Stimulated activated CD4-positive, alpha-beta T cell treated with anti-CD3 and anti-CD28 coated beads, Interleukin-2, amount 100 ng/mL, for 4 hours (primary cell): ENCODE data around the gene ITFG1.
"Not testable (repeated sequence)": the region's sequence is repeated elsewhere in the genome, so short reads cannot be mapped to it uniquely, and the experiment has no call there.

Experiments
- DNase-seq: peaks from one replicate; pipeline ENCODE4 v3.0.0-alpha.2; 2020; ENCODE audit warnings: low read depth

Gene ITFG1

DNA sequence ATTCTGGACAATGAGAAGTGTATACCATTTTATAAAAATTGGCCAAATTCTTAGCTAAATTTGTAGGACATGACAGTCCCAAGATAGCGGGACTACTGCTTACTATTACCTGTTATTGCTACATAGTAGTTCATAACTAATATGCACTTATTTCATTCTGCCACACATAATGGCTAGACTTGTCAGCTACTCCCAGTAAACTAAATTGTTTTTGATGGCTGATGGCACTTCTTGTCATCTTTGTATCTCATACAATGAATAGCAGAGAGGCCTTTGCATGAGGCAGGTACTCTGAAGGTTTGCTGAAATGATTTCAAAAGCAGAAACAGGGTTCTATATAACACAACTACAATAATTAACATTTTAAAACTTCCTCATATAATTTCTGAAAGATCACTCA lies 44.0 kb downstream of the ITFG1 start:
- no peak for DNase-seq

DNA sequence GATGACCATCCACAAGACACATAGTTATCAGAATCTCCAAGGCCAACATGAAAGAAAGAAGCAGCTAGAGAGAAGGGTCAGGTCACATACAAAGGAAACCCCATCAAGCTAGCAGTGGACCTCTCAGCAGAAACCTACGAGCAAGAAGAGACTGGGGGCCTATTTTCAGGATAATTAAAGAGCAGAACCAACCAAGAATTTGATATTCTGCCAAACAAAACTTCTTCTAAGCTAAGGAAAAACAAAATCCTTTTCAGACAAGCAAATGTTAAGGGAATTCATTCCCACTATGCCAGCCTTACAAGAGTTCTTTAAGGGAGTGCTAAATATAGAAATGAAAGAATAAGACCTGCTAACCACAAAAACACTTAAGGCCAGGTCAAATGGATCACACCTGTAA lies 47.8 kb downstream of the ITFG1 start:
- DNase-seq, result no peak

DNA sequence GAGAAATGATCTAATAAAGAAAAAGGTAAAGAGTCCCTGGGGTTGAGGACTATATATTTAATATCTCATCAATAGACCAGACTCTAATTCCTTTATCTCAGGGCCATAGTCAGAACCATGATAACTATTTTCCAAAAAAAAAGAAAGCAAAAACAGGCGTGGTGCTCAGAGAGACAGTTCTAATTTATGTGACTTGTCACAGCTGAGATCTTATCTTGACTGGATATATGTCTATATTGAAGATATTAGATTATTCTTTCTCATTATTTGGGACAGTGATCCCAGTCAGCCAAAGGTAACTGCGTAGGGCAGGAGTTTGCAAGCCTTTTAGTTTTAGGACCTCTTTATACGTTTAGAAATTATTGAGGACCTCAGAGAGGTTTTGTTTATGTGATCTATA lies 52.4 kb downstream of the ITFG1 start:
- DNase-seq, result no peak

DNA sequence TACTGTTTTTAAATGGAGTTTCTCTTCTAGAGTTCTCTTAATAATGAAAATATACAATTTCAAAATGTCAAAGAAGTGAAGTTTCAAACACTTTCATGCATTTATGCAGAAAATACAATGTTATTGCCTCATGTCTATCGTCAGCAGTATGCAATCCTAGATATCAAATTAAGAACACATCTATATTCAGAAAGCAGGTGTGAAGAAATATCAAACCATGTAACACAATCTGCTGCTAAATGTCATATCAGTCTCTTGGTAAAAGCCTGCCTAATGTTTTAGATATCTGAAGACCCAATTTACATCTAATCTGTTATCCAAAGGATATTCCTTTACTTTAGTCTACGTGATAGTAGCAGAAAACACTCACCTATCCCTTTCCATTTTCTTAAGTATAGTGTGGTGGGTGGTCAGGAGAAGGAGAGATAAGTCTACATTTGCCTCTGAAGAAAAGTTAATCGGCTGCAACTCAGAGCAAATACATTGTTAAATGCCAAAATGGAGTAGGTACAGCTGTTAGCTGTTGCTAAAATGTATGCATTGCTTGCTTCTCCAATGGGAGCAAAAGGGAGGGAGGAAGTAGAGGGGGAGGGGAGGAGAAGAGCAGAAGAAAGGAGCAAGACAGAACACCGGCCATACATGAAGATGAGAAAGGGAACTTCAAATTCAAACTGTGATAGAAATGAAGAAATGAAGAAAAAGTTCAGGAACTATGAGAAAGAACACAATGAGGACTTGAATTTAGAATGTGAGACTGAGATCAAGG lies 64.9 kb downstream of the ITFG1 start:
- no peak for DNase-seq

DNA sequence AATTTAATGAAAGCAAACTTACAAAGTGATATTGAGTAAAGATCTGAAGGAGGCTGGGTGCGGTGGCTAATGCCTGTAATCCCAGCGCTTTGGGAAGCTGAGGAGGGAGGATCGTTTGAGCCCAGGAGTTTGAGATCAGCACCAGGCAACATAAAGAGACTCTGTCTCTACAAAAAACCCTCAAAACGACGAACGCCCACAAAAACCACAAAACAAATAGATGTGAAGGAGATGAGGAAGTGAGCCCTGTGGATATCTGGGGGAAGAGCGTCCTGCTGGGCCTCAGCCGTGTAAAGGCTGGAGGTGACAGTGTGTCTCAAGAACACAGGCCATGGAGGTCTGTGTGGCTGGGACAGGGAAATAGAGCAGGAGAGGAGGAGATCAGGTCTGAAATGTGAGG lies 68.8 kb downstream of the ITFG1 start:
- DNase-seq, result no peak

DNA sequence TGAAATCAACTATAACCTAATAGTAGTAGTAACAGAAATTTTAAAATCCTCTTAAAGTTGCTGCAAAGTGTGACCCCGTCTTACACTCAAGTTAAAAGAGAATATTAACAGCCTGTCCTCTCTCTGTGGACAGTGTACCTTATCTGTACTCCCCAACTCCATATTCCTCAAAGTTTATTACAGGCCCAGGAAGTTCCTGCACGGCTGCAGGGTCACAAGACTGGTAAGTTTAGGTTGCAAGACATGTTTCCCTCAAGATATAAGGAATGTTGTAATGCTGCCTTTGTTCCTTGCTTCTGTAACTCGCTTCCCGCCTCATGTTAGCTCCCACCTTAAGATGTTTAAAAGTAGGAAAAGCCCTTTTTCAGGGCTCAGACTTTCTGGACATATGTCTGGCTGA lies 72.2 kb downstream of the ITFG1 start:
- DNase-seq, result no peak

DNA sequence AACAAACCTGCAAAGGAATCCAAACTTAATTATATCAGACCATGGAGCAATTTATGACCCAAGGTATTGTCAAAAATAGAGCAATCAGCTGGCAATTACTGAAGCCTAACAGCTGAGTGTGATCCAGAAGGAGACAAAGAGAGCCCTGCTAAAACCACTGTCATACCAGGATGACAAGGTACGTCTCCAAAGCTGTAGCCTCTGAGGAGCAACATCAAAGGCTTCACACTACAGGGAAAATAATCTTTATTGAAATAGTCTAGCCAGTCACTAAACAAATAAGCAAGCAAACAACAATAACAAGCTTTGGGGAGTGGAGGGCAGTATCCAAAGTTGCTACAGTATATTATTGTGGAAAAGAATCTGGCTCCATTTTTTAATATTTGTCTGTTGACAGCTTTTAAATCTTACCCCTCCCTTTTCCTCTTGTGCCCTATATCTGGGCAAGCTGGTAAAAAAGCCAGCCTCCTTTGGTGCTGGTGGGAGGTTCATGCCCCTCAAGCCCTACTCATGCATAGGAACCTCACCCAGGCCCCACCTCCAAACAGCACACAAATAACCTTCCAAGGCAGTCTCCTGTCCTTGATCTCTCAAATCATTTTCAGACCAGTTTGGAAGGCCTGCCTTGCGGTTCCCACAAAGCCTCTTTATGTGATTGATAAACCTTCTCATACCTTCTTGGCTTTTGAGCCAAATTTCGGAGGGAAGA lies 73.7 kb downstream of the ITFG1 start:
- DNase-seq, result no peak

DNA sequence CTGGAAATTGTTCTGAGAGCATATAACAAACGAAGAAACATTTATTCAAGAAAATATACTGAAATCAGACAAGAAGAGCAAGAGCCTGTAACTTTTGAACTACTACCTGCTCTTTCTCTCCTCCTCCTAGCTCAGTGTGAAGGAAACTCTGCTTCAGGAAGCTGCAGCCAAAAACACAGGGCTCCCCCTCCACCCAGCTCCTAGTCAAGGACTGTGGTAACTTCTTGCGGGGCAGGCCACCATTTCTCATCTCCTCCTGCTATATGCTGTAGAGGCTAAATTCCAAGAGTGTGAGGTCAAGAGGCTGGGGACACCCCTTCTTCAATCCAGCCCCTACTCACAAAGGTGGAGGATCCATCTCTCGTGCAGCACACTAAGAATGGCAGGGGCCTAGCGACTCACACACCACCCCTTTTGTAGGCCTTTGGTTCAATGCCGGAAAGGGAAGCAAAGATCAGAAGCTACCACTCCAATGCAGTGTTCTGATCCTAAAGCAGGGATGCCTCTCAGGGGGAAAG lies 74.6 kb downstream of the ITFG1 start:
- DNase-seq, result no peak

DNA sequence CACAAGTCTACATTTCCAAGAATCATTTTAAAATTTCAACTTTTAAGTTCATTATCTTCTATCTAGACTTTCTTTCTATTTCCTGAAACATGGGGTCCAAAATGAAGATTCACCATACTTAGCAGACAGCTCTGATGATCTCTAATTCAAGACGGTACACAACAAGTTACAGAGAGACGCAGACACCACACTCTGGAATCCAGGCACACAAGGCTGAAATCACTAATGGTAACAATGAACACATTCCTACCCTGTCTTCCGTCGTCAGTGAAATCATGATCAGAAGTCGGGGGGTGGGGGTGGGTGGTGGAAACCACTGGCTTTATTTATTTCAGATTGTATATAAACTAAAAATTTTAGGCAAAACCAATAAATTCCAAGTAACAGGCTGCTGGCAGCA lies 78.5 kb downstream of the ITFG1 start:
- no peak for DNase-seq

DNA sequence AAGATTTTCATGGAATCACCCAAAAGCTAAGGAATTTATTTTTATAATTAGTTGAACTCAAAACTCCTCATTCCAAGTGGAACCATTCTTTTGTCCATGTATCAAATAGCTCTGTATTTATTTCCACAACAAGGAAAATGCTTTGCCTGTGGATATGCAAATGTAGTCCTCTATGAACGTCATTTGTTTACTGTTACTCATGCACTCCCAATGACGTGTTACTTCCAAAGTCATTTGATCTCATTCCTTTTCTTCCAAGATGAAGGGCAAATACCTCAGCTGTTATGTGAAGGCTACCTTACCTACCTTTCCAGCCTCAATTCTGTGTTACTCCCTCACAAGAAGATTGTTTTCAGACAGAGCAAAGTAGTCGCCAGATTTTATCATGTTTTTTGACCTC lies 83.7 kb downstream of the ITFG1 start:
- no peak for DNase-seq

DNA sequence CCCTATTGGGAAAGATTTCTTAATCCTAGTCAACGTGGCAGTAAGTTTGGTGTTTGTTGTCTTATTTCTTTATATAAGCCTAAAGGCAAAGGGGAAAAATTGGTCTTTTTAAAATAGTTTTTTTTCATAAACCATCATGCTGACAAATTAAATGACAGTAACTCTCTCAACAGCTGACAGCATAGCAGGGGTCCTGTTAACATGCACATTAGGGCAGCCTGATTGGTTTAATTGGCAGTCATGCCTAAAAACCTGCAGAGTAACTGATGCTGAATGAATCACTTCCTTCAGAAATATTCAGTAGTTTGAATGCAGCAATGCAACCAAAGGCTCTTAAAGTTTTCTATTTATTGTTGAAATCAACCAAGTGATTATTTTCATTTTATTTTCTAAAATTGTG lies 85.4 kb downstream of the ITFG1 start:
- DNase-seq, result no peak

DNA sequence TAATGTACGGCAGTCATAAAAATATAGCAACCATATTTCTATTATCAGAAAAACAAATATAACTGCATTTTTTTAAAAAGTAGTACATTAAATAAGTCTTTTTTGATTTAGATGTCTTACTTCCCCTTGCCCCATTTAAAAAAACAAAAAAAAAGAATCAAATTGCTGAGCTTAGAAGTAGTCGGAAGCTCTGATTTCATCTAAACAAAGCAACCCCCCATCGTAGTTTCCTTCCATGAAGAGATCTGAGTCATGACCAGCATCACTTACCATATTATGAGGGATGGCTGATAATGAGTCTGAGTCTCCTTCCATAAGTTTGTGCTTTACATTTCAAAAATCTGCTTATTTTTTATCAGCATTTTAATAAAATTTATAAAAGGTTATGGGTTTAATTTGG lies 86.2 kb downstream of the ITFG1 start:
- no peak for DNase-seq

DNA sequence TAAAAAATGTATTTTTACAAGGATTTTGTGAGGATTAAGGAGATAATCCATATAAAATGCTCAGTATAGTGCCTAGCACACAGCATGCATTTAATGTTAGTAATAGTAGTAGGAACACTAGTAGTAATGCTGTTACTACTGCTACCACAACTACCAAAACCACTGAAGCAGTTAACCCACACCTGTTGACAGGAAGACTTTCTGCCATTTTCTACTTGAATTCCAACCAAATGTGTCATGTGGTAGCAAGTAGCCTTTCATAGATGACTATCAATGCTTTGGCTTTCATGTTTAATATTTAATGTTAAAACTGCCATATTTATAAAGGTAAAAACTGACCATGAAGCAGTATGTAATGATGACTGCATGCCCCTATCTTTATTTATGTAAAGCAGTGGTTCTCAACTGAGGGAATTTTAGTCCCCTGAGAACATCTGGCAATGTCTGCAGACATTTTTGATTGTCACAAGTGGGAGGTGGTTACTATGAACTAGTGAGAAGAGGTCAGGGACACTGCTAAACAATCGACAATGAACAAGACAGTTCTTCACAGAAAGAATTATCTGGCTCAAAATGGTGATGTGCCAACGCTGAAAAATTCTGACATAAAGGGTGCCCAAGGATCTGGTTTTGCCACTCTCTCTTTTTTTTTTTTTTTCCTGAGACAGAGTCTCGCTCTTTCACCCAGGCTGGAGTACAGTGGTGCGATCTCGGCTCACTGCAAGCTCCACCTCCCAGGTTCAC lies 89.4 kb downstream of the ITFG1 start:
- DNase-seq, result no peak

DNA sequence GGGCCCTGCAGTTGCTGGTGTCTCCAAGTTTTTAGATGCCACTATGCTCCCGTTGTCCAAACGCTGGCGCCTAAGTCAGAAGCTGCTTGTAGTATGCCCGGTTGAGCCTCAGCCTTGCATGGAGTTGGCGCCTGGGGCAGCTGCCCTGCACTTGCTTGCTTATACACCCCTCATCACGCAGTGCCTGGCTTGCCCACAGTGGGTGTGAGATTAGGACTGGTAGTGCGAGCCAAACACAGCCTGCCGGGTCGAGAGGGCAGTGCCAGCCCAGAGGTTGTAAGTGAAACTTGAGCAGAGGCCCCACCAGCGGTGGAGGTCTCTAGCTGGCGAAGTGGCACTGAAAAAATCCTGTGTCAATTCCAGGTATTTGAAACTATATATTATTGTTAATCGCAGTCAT lies 90.3 kb downstream of the ITFG1 start:
- DNase-seq, result no peak

DNA sequence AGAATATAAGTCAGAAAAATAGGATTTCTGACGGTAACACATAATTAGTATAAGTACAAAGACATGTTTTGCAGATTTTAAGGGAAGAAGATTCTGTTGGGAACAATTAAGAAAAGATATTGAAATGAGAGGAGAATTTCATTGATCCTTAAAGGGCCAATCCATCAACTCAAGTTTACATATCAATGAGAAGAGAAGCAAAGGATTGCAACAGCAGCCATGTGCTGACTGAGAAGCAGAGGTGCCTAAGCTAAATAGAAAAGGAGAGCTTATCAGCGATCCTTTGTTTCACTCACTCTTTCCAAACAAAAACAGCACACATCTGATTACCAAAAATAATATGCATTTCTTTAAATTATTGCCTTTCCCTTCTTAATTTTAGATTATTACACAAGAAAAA lies 94.6 kb downstream of the ITFG1 start:
- no peak for DNase-seq

DNA sequence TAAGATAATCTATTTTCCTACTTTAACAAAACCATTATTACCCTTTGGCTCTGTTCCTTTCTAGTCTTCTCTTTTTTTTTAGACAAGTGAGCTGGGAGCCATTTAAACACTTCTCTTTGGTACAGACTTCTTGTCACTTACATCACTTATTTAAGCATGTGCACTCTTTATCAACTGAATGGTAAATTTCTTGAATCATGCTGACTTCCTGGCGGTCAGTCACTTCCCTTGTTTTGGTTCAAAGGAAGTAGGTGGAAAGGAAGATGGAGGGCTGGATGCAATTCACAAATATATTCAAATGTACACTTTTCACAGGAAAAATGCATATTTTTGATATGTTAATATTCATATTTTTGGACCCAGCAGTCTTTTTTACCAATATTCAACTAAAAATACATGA lies 97.1 kb downstream of the ITFG1 start:
- DNase-seq, result no peak

DNA sequence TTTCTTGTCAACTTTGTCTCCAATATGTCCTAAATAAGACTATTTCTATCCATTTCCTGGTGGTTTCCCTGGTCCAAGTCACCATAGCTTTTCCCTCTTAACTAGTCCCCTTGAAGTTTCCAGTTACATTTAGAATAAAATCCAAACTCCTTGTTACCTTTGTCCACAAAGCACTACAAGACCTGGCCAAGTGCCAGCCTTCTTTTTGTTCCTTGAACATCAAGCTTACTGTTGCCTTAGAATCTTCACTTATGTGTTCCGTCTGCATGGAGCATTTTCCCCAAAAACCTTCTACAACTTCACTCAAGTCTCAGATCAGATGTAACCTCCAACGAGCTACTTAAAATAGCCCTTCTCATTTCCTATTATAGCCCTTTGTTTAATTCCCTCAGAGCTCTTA lies 101.4 kb downstream of the ITFG1 start:
- no peak for DNase-seq

DNA sequence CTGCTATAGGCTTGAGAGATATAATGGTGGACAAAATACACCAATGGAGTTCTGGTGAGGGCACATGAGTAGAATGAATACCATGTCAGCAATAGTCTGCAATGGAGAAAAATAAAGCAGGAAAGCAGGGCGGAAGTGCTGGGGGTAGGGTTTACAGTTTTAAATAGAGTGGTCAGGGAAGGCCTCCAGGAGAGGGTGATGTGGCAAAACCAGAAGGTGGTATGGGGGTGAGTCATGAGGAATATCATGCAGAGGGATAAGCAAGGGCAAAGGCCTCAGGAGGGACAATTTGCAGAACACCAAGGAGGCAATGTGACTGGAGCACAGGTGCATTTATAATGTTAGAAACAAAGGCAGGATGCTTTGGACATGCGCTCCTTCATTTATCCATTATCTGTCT lies 102.0 kb downstream of the ITFG1 start:
- no peak for DNase-seq

DNA sequence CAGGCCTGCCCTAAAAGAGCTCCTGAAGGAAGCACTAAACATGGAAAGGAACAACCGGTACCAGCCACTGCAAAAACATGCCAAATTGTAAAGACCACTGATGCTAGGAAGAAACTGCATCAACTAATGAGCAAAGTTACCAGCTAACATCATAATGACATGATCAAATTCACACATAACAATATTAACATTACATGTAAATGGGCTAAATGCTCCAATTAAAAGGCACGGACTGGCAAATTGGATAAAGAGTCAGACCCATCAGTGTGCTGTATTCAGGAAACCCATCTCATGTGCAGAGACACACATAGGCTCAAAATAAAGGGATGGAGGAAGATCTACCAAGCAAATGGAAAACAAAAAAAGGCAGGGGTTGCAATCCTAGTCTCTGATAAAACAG lies 111.8 kb downstream of the ITFG1 start:
- DNase-seq, result not testable (repeated sequence)

DNA sequence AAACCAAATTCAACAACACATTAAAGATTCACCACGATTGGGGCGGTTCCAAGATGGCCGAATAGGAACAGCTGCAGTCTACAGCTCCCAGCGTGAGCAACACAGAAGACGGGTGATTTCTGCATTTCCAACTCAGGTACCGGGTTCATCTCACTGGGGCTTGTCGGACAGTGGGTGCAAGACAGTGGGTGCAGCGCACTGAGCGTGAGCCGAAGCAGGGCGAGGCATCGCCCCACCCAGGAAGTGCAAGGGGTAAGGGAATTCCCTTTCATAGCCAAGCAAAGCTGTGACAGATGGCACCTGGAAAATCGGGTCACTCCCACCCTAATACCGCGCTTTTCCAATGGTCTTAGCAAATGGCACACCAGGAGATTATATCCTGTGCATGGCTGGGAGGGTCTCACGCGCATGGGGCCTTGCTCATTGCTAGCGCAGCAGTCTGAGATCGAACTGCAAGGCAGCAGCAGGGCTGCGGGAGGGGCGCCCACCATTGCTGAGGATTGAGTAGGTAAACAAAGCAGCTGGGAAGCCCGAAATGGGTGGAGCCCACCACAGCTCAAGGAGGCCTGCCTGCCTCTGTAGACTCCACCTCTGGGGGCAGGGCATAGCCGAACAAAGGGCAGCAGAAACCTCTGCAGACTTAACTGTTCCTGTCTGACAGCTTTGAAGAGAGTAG lies 113.7 kb downstream of the ITFG1 start:
- not testable (repeated sequence) for DNase-seq

DNA sequence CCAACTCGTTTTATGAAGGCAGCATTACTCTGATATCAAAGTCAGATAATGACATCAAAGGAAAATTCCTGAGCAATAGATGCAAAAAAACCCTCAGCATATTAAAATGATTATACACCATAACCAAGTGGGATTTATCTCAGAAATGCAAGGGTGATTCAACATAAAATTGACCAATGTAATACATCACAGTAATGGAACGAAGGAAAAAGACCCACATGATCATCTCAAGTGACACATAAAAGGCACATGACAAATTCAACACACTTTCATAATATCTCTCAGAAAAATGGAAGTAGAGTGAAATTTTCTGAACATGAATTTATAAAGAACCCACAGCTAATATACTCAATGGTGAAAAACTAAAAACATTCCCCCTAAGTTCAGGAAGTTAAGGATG lies 118.8 kb downstream of the ITFG1 start:
- DNase-seq, result no peak

DNA sequence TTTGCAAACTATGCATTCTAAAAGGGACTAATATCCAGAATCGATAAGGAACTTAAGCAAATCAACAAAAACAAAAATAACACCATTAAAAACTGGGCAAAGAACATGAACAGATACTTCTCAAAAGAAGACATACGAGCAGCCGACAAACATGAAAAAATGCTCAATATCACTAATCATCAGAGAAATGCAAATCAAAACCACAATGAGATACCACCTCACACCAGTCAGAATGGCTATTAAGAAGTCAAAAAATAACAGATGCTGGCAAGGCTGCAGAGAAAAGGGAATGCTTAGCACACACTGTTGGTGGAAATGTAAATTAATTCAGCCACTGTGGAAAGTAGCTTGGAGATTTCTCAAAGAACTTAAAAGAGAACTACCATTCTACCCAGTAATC lies 130.3 kb downstream of the ITFG1 start:
- not testable (repeated sequence) for DNase-seq
